Cardiac muscle cell (in vitro differentiated cells and primary cell): ENCODE results near the gene CIB2. TPM values are rescaled to one million over a fixed set of nuclear protein-coding genes. Genes with fewer than 3 reads are reported as not detected.
A peak's percentile ranks its signal among the peaks of the same experiment; 100 is the strongest.

Source experiments
- DNase-seq, 2 donors: peaks; one replicate each; pipeline versions ENCODE4 v3.0.0 to v3.0.0-alpha.2; 2010 to 2017; ENCODE audit warnings: low read depth in 1 of 2, low spot score in 1 of 2
- H3K27ac ChIP-seq: fragments of 200-600 bp; sonication (generic); 2 replicates; pipeline ENCODE4 v1.5.1; 2016
- H3K27me3 ChIP-seq: fragments of 200-600 bp; sonication (generic); 2 replicates; pipeline ENCODE4 v1.6.0; 2016; ENCODE audit warnings: control low read depth
- H3K36me3 ChIP-seq: fragments of 200-600 bp; sonication (generic); 2 replicates; pipeline ENCODE4 v1.5.1; 2016; ENCODE audit warnings: control low read depth
- H3K4me1 ChIP-seq: fragments of 200-600 bp; sonication (generic); 2 replicates; pipeline ENCODE4 v1.8.1; 2017; ENCODE audit warnings: low read depth, mild to moderate bottlenecking, mixed run types
- H3K4me3 ChIP-seq: fragments of 200-600 bp; sonication (generic); 2 replicates; pipeline ENCODE4 v1.5.1; 2016; ENCODE audit warnings: mild to moderate bottlenecking
- H3K9me3 ChIP-seq: fragments of 200-600 bp; sonication (generic); 2 replicates; pipeline ENCODE4 v1.5.1; 2017; ENCODE audit warnings: low read depth, mild to moderate bottlenecking, control low read depth
- CTCF ChIP-seq: IDR thresholded peaks from 2 replicates; pipeline ENCODE4 v1.5.1; 2012; ENCODE audit warnings: low read depth, mild to moderate bottlenecking, low read length
- polyA plus RNA-seq: library from polyadenylated mRNA; unstranded; fragments of >200 nt; fragmentation: Nextera tagmentation; extraction: Ambion mirVana; gene quantifications from 2 replicates; pipeline ENCODE4 v1.2.1, GENCODE V29; 2016
- total RNA-seq: library from RNA; depleted of rRNA; stranded (reverse); fragments of >200 nt; gene quantifications from 2 replicates; pipeline ENCODE4 v1.2.3, GENCODE V29; 2016

CIB2 gene
- total and polyA plus RNA-seq, 2 experiments from 2014 or later, result 59.9 to 63.4 TPM

GRCh38 chr15:78085928-78086327, 45.3 kb downstream of the CIB2 start:
- no peak overlapping the region for H3K4me3 ChIP-seq
- H3K36me3 ChIP-seq, result no peaks in the 10 kb centered on the region
- TF ChIP-seq CTCF, result no peak
- H3K4me1 ChIP-seq, result no peaks in the 10 kb centered on the region
- peak in 1 of 2 donors; percentile 85 for DNase-seq
- no peaks in the 10 kb centered on the region for H3K9me3 ChIP-seq
- no peaks in the 10 kb centered on the region for H3K27me3 ChIP-seq
- H3K27ac ChIP-seq, result no peak overlapping the region

- no peak for TF ChIP-seq CTCF
- Histone ChIP-seq H3K9me3 (no peaks in the 10 kb centered on the region), H3K27ac (no peak overlapping the region)
Observed at GRCh38 chr15:78084449-78084750, 46.8 kb downstream of the CIB2 start.

GRCh38 chr15:78083687-78084448, 47.4 kb downstream of the CIB2 start:
- Histone ChIP-seq H3K4me3 (no peak overlapping the region), H3K4me1 (peaks cover 6% of the 10 kb centered on the region), H3K27me3 (no peaks in the 10 kb centered on the region), H3K36me3 (no peaks in the 10 kb centered on the region), H3K27ac (no peak overlapping the region), H3K9me3 (no peaks in the 10 kb centered on the region)
- DNase-seq, result no peak
- no peak for TF ChIP-seq CTCF

More at GRCh38 chr15:78084449-78084750, 46.8 kb downstream of the CIB2 start:
- Histone ChIP-seq H3K27me3 (no peaks in the 10 kb centered on the region), H3K4me1 (peaks cover 4% of the 10 kb centered on the region), H3K36me3 (no peaks in the 10 kb centered on the region), H3K4me3 (no peak overlapping the region)
- no peak for DNase-seq

GRCh38 chr15:78083186-78083585, 48.1 kb downstream of the CIB2 start:
- Histone ChIP-seq H3K36me3 (no peaks in the 10 kb centered on the region), H3K27ac (no peak overlapping the region), H3K4me3 (no peak overlapping the region), H3K4me1 (peaks cover 6% of the 10 kb centered on the region), H3K9me3 (no peaks in the 10 kb centered on the region), H3K27me3 (no peaks in the 10 kb centered on the region)
- no peak for TF ChIP-seq CTCF
- DNase-seq, result no peak

DNA sequence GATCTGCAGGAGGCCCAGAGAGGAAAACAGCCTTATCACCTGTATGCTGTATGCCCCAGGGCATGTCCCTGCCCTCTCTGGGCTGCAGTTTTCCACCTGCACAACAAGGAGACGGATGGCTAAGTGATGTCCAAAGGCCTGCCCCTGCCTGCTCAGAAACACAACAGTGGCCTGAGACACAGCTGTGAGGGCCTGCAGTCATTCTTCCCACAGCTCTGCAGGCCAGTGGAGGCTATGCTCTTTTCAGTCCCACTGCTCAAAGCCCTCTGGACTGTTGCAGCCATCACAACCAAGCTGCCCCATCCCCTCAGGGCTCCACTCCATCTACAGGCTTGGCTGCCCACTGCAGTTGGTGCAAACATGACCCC, 48.5 kb downstream of the CIB2 start:
- Histone ChIP-seq H3K9me3 (no peaks in the 10 kb centered on the region), H3K27me3 (no peaks in the 10 kb centered on the region), H3K36me3 (no peaks in the 10 kb centered on the region), H3K27ac (no peak overlapping the region), H3K4me1 (peaks cover 6% of the 10 kb centered on the region), H3K4me3 (no peak overlapping the region)
- no peak for DNase-seq
- TF ChIP-seq CTCF, result no peak
